Measurements from ENCODE around the gene CDC14B. TPM values are rescaled to one million over a fixed set of nuclear protein-coding genes. Genes with fewer than 3 reads are reported as not detected.
A peak's percentile ranks its signal among the peaks of the same experiment; 100 is the strongest.

CDC14B gene
- total RNA-seq, 1 experiment from 2014 or later: 57.1 TPM

- no peak for TF ChIP-seq ZNF512 (CRISPR knock-in tag; IDR thresholded peaks at IDR 0.05; ENCODE audit: borderline replicate concordance)
- no peak for TF ChIP-seq ZNF232 (CRISPR knock-in tag; IDR thresholded peaks at IDR 0.05)
- no peak for TF ChIP-seq PREB (CRISPR knock-in tag; IDR thresholded peaks at IDR 0.05; ENCODE audit: borderline replicate concordance)
- TF ChIP-seq ATF3 (CRISPR knock-in tag; conservative IDR thresholded peaks at IDR 0.05): no peak
- no peak for TF ChIP-seq ZNF138 (CRISPR knock-in tag; conservative IDR thresholded peaks at IDR 0.05)
- no peak for TF ChIP-seq RORB (CRISPR knock-in tag; IDR thresholded peaks at IDR 0.05)
Observed at GRCh38 chr9:96490534-96491078, 129.0 kb downstream of the CDC14B start (continued).

GRCh38 chr9:96489482-96489979 is 130.1 kb downstream of the CDC14B start:
- Mint-ChIP-seq H3K27ac (peak overlapping the region; percentile 80), H3K27me3 (ENCODE audit: low read depth) (no peaks in the 10 kb centered on the region), H3K9me3 (no peaks in the 10 kb centered on the region), H3K4me3 (no peak overlapping the region), H3K36me3 (peaks cover 20% of the 10 kb centered on the region), H3K4me1 (no peaks in the 10 kb centered on the region)
- CTCF ChIA-PET: no interaction called here
- ATAC-seq (no peak), DNase-seq (ENCODE audit: low spot score) (no peak)
- POLR2A ChIA-PET: no interaction called here
- TF ChIP-seq ZNF512 (CRISPR knock-in tag; IDR thresholded peaks at IDR 0.05; ENCODE audit: borderline replicate concordance): no peak
- TF ChIP-seq ZMAT4 (CRISPR knock-in tag; IDR thresholded peaks at IDR 0.05): no peak
- no peak for TF ChIP-seq E2F1 (CRISPR knock-in tag; IDR thresholded peaks at IDR 0.05)
- TF ChIP-seq RORB (CRISPR knock-in tag; IDR thresholded peaks at IDR 0.05): no peak
- TF ChIP-seq HMGA2 (CRISPR knock-in tag; IDR thresholded peaks at IDR 0.05): no peak
- no peak for TF ChIP-seq JAZF1 (CRISPR knock-in tag; IDR thresholded peaks at IDR 0.05)
- TF ChIP-seq ZNF138 (CRISPR knock-in tag; conservative IDR thresholded peaks at IDR 0.05): no peak
- TF ChIP-seq PREB (CRISPR knock-in tag; IDR thresholded peaks at IDR 0.05; ENCODE audit: borderline replicate concordance): no peak
- no peak for TF ChIP-seq ZNF532 (CRISPR knock-in tag; IDR thresholded peaks at IDR 0.05; ENCODE audit: borderline replicate concordance)
- TF ChIP-seq IRF2 (CRISPR knock-in tag; IDR thresholded peaks at IDR 0.05; ENCODE audit: borderline replicate concordance, low read depth): no peak
- TF ChIP-seq NFYB (CRISPR knock-in tag; conservative IDR thresholded peaks at IDR 0.05; ENCODE audit: low read depth): no peak
- TF ChIP-seq ZSCAN18 (CRISPR knock-in tag; IDR thresholded peaks at IDR 0.05): no peak
- no peak for TF ChIP-seq NFATC4 (CRISPR knock-in tag; IDR thresholded peaks at IDR 0.05)
- TF ChIP-seq ERG (CRISPR knock-in tag; IDR thresholded peaks at IDR 0.05): no peak
- no peak for TF ChIP-seq E2F5 (CRISPR knock-in tag; IDR thresholded peaks at IDR 0.05)
- TF ChIP-seq ZNF232 (CRISPR knock-in tag; IDR thresholded peaks at IDR 0.05): no peak
